KMS-11 (cell line): ENCODE results near the gene THAP8.

Source experiments
- H2AFZ ChIP-seq: fragments of 200-600 bp; sonication (generic); 2 replicates; pipeline ENCODE4 v1.6.1; 2016; ENCODE audit warnings: antibody characterized with exemption, mixed run types, low read depth
- H3K27ac ChIP-seq: fragments of 200-600 bp; sonication (generic); 2 replicates; pipeline ENCODE4 v1.6.1; 2016; ENCODE audit warnings: mild to moderate bottlenecking, mixed run types
- H3K27me3 ChIP-seq: fragments of 200-600 bp; sonication (generic); 2 replicates; pipeline ENCODE4 v1.6.1; 2017; ENCODE audit warnings: mild to moderate bottlenecking, low read depth, mixed run types, moderate library complexity; ENCODE audit not compliant: insufficient read depth
- H3K36me3 ChIP-seq: fragments of 200-600 bp; sonication (generic); 2 replicates; pipeline ENCODE4 v1.6.1; 2017; ENCODE audit warnings: mild to moderate bottlenecking, mixed run types; ENCODE audit not compliant: insufficient read depth
- H3K4me1 ChIP-seq: fragments of 200-600 bp; sonication (generic); 2 replicates; pipeline ENCODE4 v1.6.1; 2016; ENCODE audit warnings: mild to moderate bottlenecking, low read depth, mixed run types; ENCODE audit not compliant: poor library complexity, severe bottlenecking
- H3K4me2 ChIP-seq: fragments of 200-600 bp; sonication (generic); 2 replicates; pipeline ENCODE4 v1.7.0; 2016; ENCODE audit warnings: mild to moderate bottlenecking, mixed run types
- H3K4me3 ChIP-seq: fragments of 200-600 bp; sonication (generic); IDR thresholded peaks from 2 replicates; pipeline ENCODE4 v1.6.1; 2017; ENCODE audit warnings: low read depth, low read length, mixed read lengths; ENCODE audit not compliant: insufficient read depth
- H3K79me2 ChIP-seq: fragments of 200-600 bp; sonication (generic); 2 replicates; pipeline ENCODE4 v1.6.1; 2016; ENCODE audit warnings: low read depth, mixed run types; ENCODE audit not compliant: insufficient read depth
- H3K9ac ChIP-seq: fragments of 200-600 bp; sonication (generic); 2 replicates; pipeline ENCODE4 v1.6.1; 2016; ENCODE audit warnings: mild to moderate bottlenecking, mixed run types
- H4K20me1 ChIP-seq: fragments of 200-600 bp; sonication (generic); 2 replicates; pipeline ENCODE4 v1.6.1; 2016; ENCODE audit warnings: mild to moderate bottlenecking, mixed run types; ENCODE audit not compliant: insufficient read depth
- TF ChIP-seq, protein P1 (sequence below): fragments of 200-600 bp; sonication (generic); conservative IDR thresholded peaks from 2 replicates; pipeline ENCODE4 v1.6.1; 2017; ENCODE audit warnings: low read depth, mild to moderate bottlenecking, antibody characterized with exemption, low read length, moderate library complexity, mixed read lengths

THAP8 gene, protein sequence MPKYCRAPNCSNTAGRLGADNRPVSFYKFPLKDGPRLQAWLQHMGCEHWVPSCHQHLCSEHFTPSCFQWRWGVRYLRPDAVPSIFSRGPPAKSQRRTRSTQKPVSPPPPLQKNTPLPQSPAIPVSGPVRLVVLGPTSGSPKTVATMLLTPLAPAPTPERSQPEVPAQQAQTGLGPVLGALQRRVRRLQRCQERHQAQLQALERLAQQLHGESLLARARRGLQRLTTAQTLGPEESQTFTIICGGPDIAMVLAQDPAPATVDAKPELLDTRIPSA

GRCh38 chr19:36054119-36054732 is at the start of gene THAP8:
Gene THAP8, minus strand, starts transcription at chr19:36054285. Its CDS starts 68 bp downstream, at chr19:36054217.
- peak within 1 kb of the TSS; percentile 77 for H3K9ac ChIP-seq
- peaks cover 39% of the 10 kb centered on the region for H3K79me2 ChIP-seq
- H3K4me3 ChIP-seq, result no peak within 1 kb of the TSS
- peaks cover 26% of the 10 kb centered on the region for H3K4me1 ChIP-seq
- TF ChIP-seq, protein P1, sequence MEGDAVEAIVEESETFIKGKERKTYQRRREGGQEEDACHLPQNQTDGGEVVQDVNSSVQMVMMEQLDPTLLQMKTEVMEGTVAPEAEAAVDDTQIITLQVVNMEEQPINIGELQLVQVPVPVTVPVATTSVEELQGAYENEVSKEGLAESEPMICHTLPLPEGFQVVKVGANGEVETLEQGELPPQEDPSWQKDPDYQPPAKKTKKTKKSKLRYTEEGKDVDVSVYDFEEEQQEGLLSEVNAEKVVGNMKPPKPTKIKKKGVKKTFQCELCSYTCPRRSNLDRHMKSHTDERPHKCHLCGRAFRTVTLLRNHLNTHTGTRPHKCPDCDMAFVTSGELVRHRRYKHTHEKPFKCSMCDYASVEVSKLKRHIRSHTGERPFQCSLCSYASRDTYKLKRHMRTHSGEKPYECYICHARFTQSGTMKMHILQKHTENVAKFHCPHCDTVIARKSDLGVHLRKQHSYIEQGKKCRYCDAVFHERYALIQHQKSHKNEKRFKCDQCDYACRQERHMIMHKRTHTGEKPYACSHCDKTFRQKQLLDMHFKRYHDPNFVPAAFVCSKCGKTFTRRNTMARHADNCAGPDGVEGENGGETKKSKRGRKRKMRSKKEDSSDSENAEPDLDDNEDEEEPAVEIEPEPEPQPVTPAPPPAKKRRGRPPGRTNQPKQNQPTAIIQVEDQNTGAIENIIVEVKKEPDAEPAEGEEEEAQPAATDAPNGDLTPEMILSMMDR, result no peak
- H2AFZ ChIP-seq, result peak within 1 kb of the TSS; percentile 48
- peak within 1 kb of the TSS; percentile 99 for H3K4me2 ChIP-seq
- peaks cover 4% of the 10 kb centered on the region; the same call in 1 of the 2 replicates for H4K20me1 ChIP-seq
- H3K27me3 ChIP-seq, result no peaks in the 10 kb centered on the region
- 0 out of 2 replicates have a peak, but pooled peaks cover 4% of the 10 kb centered on the region for H3K36me3 ChIP-seq
- peak within 1 kb of the TSS; percentile 63 for H3K27ac ChIP-seq

DNA sequence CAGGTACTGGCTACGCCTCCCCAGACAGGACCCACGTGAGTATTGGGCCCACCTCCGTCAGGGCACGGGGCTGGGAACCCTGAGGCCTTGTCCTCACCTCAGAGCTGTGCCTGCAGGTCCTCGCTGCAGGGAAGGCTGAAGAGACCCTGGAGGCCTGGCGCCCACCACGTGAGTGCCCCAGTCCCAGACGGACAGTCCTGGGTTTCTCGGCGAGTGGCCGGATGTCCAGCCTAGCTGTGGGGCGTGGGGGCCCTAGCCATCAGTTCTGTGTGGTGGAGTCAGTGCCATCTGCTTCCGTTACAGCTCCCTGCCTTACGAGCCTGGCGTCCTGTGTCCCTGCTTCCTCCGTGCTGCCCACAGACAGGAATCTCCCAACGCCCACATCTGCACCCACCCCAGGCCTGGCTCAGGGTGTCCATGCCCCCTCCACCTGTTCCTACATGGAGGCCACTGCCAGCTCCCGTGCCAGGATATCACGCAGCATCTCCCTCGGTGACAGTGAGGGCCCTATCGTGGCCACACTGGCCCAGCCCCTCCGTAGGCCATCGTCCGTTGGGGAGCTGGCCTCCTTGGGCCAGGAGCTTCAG is 49.0 kb upstream of the THAP8 start:
- Histone ChIP-seq H3K27ac (no peak overlapping the region), H3K36me3 (no peaks in the 10 kb centered on the region; the same call in 1 of the 2 replicates), H4K20me1 (no peaks in the 10 kb centered on the region), H3K4me3 (no peak overlapping the region), H3K4me1 (peaks cover 14% of the 10 kb centered on the region), H3K79me2 (no peaks in the 10 kb centered on the region), H3K4me2 (no peak overlapping the region), H2AFZ (no peak overlapping the region), H3K27me3 (no peaks in the 10 kb centered on the region), H3K9ac (no peak overlapping the region)
- TF ChIP-seq, protein P1, result no peak

- H3K4me3 ChIP-seq, result no peak overlapping the region
- H3K27me3 ChIP-seq, result no peaks in the 10 kb centered on the region
- no peak overlapping the region for H3K27ac ChIP-seq
- no peaks in the 10 kb centered on the region for H4K20me1 ChIP-seq
- no peaks in the 10 kb centered on the region for H3K79me2 ChIP-seq
- H2AFZ ChIP-seq, result no peak overlapping the region
- H3K36me3 ChIP-seq, result no peaks in the 10 kb centered on the region; the same call in 1 of the 2 replicates
- no peak overlapping the region for H3K9ac ChIP-seq
- H3K4me2 ChIP-seq, result no peak overlapping the region
- peaks cover 14% of the 10 kb centered on the region for H3K4me1 ChIP-seq
- TF ChIP-seq, protein P1, result no peak
Observed at GRCh38 chr19:36101550-36102327, 47.7 kb upstream of the THAP8 start.

GRCh38 chr19:36100476-36100875 is 46.4 kb upstream of the THAP8 start:
- Histone ChIP-seq H3K27ac (no peak overlapping the region), H3K36me3 (no peaks in the 10 kb centered on the region; the same call in 1 of the 2 replicates), H3K79me2 (no peaks in the 10 kb centered on the region), H3K4me1 (peaks cover 2% of the 10 kb centered on the region), H2AFZ (no peak overlapping the region), H3K4me2 (no peak overlapping the region), H3K4me3 (no peak overlapping the region), H4K20me1 (no peaks in the 10 kb centered on the region), H3K9ac (no peak overlapping the region), H3K27me3 (no peaks in the 10 kb centered on the region)
- TF ChIP-seq, protein P1, result no peak
